Measurements from ENCODE around the gene RSPO3.

GRCh38 chr6:127124172-127124571, 5.7 kb downstream of the RSPO3 start:
- TF ChIP-seq CTCF (conservative IDR thresholded peaks at IDR 0.05; ENCODE audit: low read length) (no peak), EZH2phosphoT487 (IDR thresholded peaks at IDR 0.05; ENCODE audit: borderline replicate concordance, low read depth, low read length) (no peak)
